DMS79 (cell line): Measurements from ENCODE around the gene PAX7.

Experiments used
- DNase-seq: peaks from one replicate; lab custom pipeline; 2025; lab: John Stamatoyannopoulos, UW

The PAX7 gene

GRCh38 chr1:18701183-18701582 lies 70.5 kb downstream of the PAX7 start:
- no peak for DNase-seq

DNA sequence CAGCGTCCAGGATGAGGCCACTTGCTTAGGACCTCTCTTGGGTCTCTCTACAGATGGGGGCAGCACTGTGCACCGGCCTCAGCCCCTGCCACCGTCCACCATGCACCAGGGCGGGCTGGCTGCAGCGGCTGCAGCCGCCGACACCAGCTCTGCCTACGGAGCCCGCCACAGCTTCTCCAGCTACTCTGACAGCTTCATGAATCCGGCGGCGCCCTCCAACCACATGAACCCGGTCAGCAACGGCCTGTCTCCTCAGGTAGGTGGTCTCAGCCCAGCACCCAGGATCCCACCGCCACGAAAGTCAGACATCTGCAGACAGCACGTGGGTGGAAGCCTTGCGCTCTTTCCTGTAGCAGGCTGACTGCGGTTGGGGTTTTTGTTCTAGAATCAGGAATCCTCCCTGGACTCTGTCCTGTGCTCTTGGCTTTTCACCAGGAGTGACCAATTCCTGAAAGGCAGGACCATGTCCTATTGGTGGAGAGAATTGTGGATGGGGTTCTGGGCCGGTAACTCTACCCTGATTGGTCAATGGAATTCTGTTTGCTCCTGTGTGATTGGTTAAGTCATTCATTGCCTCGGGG lies 72.5 kb downstream of the PAX7 start:
- DNase-seq = no peak

DNA sequence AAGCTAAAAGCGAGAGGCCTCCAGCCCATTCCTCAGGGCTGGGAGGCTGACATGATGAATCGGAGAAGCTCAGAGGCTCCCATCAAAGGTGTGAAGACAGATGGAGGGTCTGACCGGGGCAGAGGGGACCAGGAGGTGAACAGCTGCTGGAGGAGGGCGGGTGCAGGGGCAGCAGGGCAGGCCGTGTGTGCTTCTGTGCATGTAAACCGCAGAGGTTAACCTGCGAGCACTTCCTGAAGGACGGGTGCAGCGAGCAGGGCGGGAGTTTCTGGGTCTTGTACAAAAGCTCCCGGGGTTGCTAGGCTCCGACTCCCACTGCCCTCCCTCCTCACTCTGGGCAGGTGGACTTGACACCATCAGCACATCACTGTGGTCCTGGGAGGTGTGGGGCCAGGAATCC lies 75.2 kb downstream of the PAX7 start:
- DNase-seq = no peak

GRCh38 chr1:18707696-18708257 lies 77.1 kb downstream of the PAX7 start:
- DNase-seq = no peak

- DNase-seq = no peak
These were observed 79.4 kb downstream of the PAX7 start for GRCh38 chr1:18710002-18710401.

DNA sequence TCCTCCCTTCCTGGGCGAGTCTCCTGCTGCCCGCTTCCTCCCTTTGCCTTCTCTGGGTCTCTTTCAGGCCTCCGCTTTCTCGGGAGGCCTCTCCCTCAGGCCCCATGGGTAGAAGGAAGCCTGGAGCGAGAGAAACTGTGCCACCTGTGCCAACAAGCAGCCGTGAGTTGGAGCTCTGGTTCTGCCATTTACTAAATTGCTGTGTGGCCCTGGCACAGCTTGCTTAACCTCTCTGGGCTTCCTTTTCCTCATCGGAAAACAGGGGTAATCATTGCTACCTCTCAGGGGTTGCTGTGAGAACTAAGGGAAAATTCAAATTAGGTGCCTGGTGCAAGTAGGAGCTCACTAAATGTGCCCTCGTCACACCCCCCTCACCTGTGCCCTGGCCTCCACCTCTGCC lies 80.4 kb downstream of the PAX7 start:
- DNase-seq = no peak

DNA sequence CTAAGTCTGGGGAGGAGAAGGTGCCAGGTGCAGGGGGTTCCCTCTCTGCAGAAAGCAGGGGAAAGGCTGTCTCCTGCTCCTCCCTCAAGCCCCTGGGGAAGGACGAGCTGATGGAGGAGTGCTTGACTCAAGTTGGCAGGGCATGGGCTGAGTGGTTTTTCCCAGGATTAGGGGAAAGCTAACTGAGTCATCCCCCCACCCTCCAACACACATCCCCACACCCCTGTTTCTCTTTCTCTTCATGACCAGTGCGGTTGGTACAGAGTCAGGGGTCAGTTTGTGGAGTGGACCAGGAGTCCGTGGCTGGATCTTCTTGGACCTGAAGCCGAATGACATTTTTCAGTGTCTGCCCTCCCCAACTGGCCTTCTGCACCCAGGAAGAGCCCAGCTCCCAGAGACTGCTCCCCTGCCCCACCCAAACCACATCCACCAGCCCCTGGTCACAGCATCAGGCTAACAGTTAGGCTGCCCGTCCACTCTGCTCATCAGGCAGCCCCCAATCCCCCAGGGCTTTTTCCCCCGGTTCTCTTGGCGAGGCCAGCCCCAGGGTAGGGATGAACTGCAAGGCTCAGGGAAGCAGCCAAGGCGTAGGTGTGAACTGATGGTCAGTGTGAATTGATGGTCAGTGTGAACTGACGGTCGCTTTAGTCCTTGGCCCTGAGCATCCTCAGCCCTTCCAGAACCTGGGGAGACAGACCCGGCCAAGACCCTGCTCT lies 81.0 kb downstream of the PAX7 start:
- no peak for DNase-seq

DNA sequence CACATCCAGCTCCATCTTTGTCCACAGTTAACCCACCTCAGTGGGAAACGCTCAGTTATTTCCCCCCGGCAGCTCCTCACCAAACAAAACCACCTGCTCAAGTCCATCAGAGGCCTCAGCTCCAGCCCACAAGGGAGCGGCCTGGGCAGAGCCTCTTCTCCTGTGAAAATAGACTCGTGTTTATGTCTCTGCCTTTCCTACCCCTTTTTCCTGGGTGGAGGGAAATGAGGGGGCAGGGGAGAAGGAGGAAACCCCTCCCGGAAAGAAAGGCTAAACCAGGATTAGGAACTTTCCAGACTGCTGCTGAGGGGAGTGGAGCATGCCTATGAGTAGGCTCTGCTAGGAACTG lies 81.6 kb downstream of the PAX7 start:
- no peak for DNase-seq

DNA sequence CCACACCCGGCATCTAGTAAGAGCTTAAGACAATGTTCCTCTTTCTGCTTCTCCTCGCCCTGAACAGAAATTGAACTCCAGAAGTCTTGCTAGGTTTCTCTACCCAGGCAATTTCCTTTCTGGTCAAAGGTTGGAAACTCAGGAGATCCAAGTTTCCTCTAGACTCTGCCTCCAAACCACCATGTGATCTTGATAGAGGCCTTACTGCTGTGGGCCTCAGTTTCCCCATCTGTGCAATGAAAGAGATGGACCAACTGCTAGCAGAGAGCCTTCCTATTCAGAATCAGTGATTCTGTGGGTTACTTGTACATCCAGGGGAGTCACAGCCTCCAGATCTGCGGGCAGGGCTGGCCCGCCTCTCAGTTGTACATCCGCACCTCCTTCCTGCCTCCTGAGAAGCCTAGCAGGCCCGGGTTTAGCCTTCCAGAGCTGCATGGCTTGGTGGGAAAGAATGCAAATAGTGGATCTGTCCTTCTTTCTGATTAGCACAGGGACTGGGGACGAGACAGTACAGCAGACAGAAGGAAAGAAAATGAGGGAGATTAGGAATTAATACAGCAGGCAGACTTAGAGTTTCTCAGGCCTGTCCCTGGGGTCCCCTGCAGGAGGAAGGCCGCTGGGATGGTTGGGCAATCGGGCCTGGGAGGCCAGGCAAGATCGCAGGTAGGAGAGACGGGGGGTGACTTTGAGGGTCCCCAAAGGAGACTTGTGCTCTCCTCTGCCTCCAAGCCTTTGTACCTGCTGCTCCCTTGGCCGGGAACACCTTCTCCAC lies 83.9 kb downstream of the PAX7 start:
- DNase-seq = no peak

DNA sequence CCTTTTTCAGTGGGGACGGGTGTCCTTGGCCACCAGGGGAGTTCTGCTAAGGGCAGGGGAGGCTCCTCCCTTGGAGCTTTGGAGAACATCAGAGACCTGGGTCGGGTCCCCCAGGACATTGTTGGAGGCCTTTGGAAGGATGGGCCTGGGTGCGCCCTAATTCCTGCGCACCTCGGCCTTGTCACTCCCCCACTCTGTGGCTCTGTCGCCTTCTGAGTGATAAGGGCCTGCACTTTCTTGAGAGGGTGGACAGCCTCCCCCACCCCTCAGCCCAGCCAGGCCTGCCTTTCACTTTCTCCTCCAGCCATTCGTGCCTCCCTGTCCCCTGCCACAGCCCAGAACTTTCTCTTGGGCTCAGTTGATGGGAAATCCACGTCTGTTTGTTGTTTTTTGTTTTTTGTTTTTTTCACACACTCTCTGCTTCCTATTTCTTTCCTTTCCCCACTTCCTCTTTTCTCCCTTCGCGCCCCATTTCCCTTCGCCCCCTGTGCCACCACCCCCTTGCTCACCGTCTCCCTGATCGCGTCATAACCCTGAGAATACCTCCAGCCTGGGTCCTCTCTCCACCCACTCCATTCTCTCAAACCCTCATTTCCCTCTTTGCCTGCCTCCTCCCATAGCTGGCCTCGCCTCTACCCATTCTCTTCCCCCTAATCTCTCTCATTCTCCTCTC lies 85.6 kb downstream of the PAX7 start:
- DNase-seq = no peak

DNA sequence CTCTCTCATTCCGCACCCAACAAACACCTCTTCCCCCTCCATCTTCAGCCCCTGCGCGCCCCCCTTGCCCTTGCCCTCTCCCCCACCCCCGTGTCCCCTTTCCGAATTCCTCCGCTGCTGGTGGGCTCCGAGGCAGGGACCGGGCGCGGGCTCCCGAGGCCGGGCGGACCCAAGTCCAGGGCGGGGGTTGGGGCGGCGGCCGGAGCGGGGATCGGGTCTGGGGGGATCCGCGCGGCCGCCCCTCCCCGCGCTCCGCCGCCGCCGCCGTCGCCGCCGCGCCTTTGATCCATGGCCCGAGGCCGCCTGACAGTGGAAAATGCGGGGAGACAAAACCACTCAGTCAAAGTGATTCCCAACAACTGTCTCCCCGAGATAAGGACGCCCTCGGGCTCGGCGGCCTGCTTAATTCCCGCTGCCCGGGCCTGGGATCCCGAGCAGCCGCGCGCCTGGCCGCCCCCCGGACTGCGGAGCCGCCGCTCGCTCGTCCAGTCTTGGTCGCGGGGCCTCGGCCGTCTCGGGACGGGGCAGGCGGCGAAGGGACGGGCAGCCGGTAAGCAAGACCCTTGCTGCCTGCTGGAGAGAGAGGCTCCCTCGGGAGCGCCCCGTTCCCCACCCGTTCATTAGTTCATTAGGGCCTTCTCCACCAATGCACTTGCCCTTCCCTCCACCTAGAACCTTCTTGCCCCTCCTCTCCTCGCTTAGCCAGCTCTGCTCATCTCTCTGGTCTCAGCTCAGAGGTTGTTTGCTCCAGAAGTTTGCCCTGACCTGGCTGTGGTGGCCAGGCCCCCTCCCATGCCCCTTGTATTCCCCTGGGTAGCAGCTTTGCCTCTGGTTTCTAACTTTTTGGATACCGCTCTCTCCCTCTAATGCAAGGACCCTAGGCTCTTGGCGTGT lies 86.4 kb downstream of the PAX7 start:
- DNase-seq = no peak

- no peak for DNase-seq
These were observed 89.3 kb downstream of the PAX7 start for GRCh38 chr1:18719786-18720451.

- DNase-seq = no peak
These were observed 90.4 kb downstream of the PAX7 start for GRCh38 chr1:18721041-18721440.

- no peak for DNase-seq
These were observed 91.1 kb downstream of the PAX7 start for GRCh38 chr1:18721776-18722175.

DNA sequence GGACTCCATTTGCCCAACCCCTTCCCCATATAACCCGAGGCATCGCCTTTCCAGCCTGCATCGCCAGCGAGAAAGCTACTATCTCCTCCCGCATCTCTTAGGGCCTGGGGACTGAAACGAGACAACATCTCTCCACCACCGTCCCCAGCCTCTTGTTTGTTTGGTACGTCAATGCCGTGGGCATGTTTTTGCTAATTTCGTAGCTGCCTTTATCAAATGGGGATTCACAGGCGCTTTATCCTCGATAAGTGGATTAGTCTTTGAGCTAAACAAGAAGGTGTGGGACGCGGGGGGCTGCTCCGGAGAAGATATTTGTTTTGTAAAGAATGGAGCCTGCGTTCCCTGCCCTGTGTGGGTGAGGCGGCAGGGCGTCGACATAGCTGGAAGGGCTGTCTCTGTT lies 91.6 kb downstream of the PAX7 start:
- DNase-seq = no peak

DNA sequence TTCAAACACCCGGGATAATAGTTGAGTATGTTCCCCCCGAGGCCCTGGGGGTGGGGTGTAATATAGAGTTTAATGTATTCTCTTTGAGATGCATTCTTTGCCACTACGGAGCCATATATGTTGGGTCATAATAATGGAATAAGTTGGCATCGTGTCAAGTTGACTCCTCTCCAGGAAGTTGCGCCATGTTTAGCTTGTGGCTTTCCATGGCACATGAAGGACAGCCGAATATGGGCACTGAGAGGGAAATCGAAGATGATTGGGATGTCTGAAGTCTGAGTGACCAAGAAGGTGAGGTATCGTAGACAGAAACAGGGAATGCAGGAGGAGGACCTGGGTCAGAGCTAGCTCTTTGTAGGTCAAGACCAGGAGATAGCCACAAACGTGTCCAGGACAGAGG lies 92.6 kb downstream of the PAX7 start:
- DNase-seq = no peak

DNA sequence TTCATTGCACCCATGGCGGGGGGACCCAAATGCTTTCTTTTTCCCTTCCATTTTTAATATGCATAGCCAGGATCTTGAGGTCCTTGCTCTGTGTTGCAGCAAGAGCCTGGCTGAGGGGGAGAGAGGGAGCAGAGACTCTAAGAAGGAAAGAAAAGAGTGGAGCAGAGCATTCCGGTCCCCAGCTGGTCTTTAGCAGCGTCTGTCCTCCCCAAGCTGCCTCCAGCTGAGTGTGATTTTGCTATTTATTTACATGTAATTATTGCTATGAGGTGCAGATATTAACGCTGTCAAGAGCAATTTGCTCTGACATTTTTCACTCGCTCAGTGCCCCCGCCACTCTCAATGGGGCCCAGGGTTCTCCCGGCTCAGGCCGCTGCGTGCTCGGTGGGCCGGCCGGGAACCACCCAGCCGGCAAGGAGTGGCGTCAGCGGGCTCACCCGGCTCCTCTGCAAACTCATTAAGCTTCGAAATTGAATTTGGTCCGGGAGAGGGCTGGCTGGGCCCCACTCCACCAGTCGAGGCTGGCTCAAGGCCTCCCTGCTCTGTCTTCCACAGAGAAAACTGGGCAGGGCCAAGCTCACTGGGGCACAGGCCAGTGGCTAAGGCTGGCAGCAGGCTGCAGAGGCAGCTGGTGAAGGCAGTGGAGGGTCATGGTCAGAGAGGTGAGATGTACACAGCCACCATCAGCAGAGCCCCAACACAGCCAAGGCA lies 93.2 kb downstream of the PAX7 start:
- no peak for DNase-seq

GRCh38 chr1:18724801-18725200 lies 94.2 kb downstream of the PAX7 start:
- no peak for DNase-seq

- no peak for DNase-seq
These were observed 94.7 kb downstream of the PAX7 start for GRCh38 chr1:18725231-18725895.

DNA sequence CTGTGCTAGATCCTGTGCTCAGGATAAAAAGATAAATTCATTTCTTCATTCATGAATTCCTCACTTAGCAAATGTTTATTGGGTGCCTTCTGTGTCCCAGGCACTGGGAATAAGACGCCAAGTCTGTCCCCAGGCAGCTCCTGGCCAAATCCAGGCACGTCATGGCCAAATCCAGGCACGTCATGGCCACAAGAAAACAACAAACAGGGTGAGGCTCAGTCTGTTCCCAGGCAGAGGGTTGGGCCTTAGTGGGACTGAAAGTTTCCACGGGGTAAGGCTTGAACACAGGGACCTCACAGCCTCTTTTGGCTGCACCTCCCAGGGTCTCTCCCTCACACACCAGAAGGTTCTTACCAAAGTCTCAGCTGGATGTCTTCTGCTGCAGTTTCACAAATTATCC lies 95.7 kb downstream of the PAX7 start:
- DNase-seq = no peak
